Adrenal gland (tissue), 12 donors: Measurements from ENCODE around the gene TAF4. TPM values are rescaled to one million over a fixed set of nuclear protein-coding genes. Genes with fewer than 3 reads are reported as not detected.

Experiments
- DNase-seq, 7 donors: peaks; one replicate each; pipeline ENCODE4 v3.0.0-alpha.2; 2019 to 2020
- H3K27ac ChIP-seq, 5 donors: fragments of 200-600 bp; sonication (generic) in 4 of 5; 1 replicate in 3 of 5; 2 replicates in 2 of 5; pipeline versions ENCODE4 v1.5.1 to v1.8.0; 2016 to 2020; ENCODE audit warnings: mild to moderate bottlenecking in 1 of 5
- H3K27me3 ChIP-seq: fragments of 200-600 bp; 2 replicates; pipeline ENCODE4 v1.8.0; 2021
- H3K36me3 ChIP-seq, 2 donors: fragments of 200-600 bp; replicated peaks in 1 of 2; 1 replicate in 1 of 2; 2 replicates in 1 of 2; pipeline versions ENCODE4 v1.5.1 to v1.8.0; 2018 to 2022
- H3K4me1 ChIP-seq, 2 donors: fragments of 200-600 bp; replicated peaks in 1 of 2; 1 replicate in 1 of 2; 2 replicates in 1 of 2; pipeline versions ENCODE4 v1.5.1 to v1.8.0; 2018 to 2021
- H3K4me3 ChIP-seq, 4 donors: fragments of 200-600 bp; sonication (generic) in 3 of 4; one replicate each; pipeline ENCODE4 v1.5.1; 2016 to 2018
- H3K9me3 ChIP-seq, 3 donors: fragments of 200-600 bp; sonication (generic) in 1 of 3; replicated peaks in 1 of 3; 1 replicate in 2 of 3; 2 replicates in 1 of 3; pipeline versions ENCODE4 v1.5.1 to v1.8.0; 2016 to 2021
- POLR2A ChIP-seq, 2 donors: fragments of 450-650 bp; IDR thresholded peaks; one replicate each; pipeline ENCODE4 v1.6.1; 2017; ENCODE audit warnings: antibody characterized with exemption in 2 of 2, mild to moderate bottlenecking in 2 of 2, moderate library complexity in 1 of 2
- WGBS, 4 donors: extraction: QIAGEN DNeasy Blood & Tissue Kit in 2 of 4; methylation state at CpG; one replicate each; pipeline versions ENCODE4 v1.1.5 to v1.1.7; 2013 to 2017; 5-methylcytosine and 5-hydroxymethylcytosine counted together
- intact Hi-C, 2 donors: fragments of 100-400 bp; cut with DNase I; formaldehyde crosslinking; loops; one replicate each; pipeline versions ENCODE4 v1.14.1 to v1.15.0; 2022 to 2023
- polyA plus RNA-seq, 3 donors: library from polyadenylated mRNA; stranded (reverse); fragments of 200-250 nt in 2 of 3; fragments of 350-450 nt in 1 of 3; fragmentation: Illumina TruSeq in 1 of 3; extraction: RNeasy Lipid Tissue Mini Kit (QIAGEN cat#74804) in 1 of 3; gene quantifications; one replicate each; pipeline ENCODE4 v1.2.3, GENCODE V29; 2013 to 2014
- total RNA-seq, 9 donors: library from RNA; depleted of rRNA in 4 of 9; stranded (reverse); fragments of >200 nt in 4 of 9; fragments of 120-200 nt in 1 of 9; fragmentation: NEBNext Ultra II Directional in 1 of 9; extraction: Animal tissue kit (Norgen Biotek cat#: 25700) in 1 of 9; gene quantifications; one replicate each; pipeline versions ENCODE4 v1.1.0 to v1.2.4, GENCODE V29; 2013 to 2023
- TF ChIP-seq, protein P1 (sequence below), 6 experiments: fragments of 450-650 bp in 4 of 6; fragments of 200-600 bp in 2 of 6; sonication (generic) in 1 of 6; IDR thresholded peaks; 1 replicate in 5 of 6; 2 replicates in 1 of 6; pipeline versions ENCODE4 v1.5.1 to v1.8.0; 2016 to 2021; ENCODE audit warnings: antibody characterized with exemption in 6 of 6, mild to moderate bottlenecking in 2 of 6, moderate library complexity in 1 of 6
- donor health status: healthy with polysubstance abuse.
- donor health status: Bipolar disorder and iron deficiency.
- donor health status: DM: yes; HTN: yes; CAD: no.
- donor health status: DM: no; HTN: no; CAD: no.
- donor health status: DM: no; HTN: no; CAD: no.
- donor health status: DM: yes; HTN: yes; CAD: no.

Gene TAF4
- total and polyA plus RNA-seq, 12 donors = 5.2 to 30.9 (median 14.8) TPM

DNA sequence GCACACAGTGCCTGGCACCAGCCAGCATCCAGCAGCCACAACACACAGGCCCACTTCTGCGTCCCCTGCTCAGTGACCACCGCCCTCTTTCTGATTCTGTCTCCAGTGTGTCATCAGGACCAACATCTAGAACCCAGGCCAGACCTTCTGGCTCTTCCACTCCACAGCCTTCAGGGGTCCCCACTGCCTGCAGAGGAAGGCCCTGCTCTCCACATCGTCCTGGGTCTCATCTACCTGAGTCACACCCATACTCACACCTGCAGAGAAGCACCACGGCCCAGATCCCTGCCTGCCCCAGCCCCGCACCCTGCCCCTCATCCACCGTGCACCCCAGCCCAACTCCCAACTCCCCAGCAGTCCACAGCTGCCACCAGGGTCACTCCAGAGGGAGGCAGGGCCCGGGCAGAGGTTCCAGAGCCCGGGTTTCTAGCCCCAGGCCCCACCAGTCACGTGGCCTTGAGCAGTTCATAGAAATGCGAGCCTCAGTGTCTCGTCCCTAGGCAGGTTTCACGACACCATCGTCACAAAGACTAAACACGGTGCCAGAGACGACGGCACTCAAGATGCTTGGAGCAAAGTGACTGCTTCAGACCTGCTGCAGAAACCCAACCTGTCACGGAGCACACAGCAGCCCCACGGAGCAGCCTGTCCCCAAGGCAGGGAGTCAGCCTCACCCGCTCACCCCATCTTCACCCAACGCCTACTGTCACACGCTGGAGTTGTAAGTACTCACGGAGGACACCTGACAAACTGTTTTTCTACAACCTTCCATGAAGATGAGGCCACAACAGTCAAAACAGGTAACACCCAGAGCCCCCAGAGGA, 16.1 kb downstream of the TAF4 start:
- no peaks in the 10 kb centered on the region for H3K9me3 ChIP-seq
- no peak overlapping the region for H3K4me3 ChIP-seq
- H3K36me3 ChIP-seq = peaks cover 0 to 4% of the 10 kb centered on the region in 2 donors
- DNase-seq = peak in 2 of 7 donors; percentile 4 to 8
- no peaks in the 10 kb centered on the region for H3K27me3 ChIP-seq
- TF ChIP-seq, protein P1, sequence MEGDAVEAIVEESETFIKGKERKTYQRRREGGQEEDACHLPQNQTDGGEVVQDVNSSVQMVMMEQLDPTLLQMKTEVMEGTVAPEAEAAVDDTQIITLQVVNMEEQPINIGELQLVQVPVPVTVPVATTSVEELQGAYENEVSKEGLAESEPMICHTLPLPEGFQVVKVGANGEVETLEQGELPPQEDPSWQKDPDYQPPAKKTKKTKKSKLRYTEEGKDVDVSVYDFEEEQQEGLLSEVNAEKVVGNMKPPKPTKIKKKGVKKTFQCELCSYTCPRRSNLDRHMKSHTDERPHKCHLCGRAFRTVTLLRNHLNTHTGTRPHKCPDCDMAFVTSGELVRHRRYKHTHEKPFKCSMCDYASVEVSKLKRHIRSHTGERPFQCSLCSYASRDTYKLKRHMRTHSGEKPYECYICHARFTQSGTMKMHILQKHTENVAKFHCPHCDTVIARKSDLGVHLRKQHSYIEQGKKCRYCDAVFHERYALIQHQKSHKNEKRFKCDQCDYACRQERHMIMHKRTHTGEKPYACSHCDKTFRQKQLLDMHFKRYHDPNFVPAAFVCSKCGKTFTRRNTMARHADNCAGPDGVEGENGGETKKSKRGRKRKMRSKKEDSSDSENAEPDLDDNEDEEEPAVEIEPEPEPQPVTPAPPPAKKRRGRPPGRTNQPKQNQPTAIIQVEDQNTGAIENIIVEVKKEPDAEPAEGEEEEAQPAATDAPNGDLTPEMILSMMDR (IDR thresholded peaks at IDR 0.05) = no peak
- no peak for TF ChIP-seq POLR2A (IDR thresholded peaks at IDR 0.05)
- intact Hi-C loops = no loop called here
- H3K4me1 ChIP-seq = peaks cover 0 to 4% of the 10 kb centered on the region in 2 donors
- no peak overlapping the region for H3K27ac ChIP-seq
- WGBS, 4 donors = 85 to 93% (median 87%) methylated on average over 9 to 22 of the region's 22 CpGs

DNA sequence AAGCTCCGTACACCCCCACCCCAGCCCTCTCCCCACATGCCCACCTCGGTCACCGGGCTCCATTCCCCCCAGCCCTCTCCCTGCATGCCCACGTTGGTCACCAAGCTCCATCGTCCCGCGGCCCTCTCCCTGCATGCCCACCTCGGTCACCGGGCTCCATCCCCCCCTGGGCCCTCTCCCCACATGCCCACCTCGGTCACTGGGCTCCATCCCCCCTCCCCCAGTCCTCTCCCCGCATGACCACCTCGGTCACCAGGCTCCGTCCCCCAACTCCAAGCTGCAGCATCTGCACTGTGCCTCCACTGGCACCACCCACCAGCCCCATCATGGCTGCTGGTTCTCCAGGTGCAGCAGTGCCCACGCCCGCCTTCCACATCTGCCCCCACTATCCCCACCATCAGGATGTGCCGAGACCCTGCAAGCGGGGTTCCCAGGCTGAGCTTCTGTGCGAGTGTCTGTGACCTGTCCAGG, 16.8 kb downstream of the TAF4 start:
- H3K9me3 ChIP-seq = no peaks in the 10 kb centered on the region
- no peak overlapping the region for H3K4me3 ChIP-seq
- H3K27ac ChIP-seq = no peak overlapping the region
- no peak for TF ChIP-seq POLR2A (IDR thresholded peaks at IDR 0.05)
- intact Hi-C loops = no loop called here
- peaks cover 0 to 8% of the 10 kb centered on the region in 2 donors for H3K4me1 ChIP-seq
- peak in 2 of 7 donors; percentile 4 to 13 for DNase-seq
- H3K27me3 ChIP-seq = no peaks in the 10 kb centered on the region
- peaks cover 0 to 4% of the 10 kb centered on the region in 2 donors for H3K36me3 ChIP-seq
- 87 to 95% (median 90%) methylated on average over 6 to 18 of the region's 18 CpGs for WGBS, 4 donors

DNA sequence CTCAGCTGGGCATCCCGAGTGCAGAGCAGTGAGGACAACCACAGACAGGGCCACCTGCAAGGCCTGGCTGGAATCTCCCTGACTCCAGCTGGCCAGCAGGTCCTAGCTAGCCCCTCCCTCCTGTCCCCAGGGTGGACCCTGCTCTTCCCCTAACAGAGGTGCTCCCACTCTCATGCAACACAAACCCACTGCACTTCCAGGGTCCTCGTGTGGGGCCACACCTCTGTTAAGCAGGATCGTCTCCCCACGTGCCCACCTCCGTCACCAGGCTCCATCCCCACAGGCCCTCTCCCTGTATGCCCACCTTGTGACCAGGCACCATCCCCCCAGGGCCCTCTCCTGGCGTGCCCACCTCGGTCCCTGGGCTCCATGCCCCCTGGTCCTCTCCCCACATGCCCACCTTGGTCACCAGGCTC, 17.3 kb downstream of the TAF4 start:
- Histone ChIP-seq H3K36me3 (peaks cover 0 to 2% of the 10 kb centered on the region in 2 donors), H3K4me1 (peaks cover 4 to 13% of the 10 kb centered on the region in 2 donors), H3K27me3 (no peaks in the 10 kb centered on the region), H3K9me3 (no peaks in the 10 kb centered on the region), H3K27ac (no peak overlapping the region), H3K4me3 (no peak overlapping the region)
- TF ChIP-seq, protein P1 (IDR thresholded peaks at IDR 0.05) = no peak
- TF ChIP-seq POLR2A (IDR thresholded peaks at IDR 0.05) = no peak
- WGBS, 4 donors = 89 to 96% (median 92%) methylated on average over 6 to 7 of the region's 7 CpGs
- DNase-seq = peak in 2 of 7 donors; percentile 6 to 10
- intact Hi-C loops = no loop called here

- Histone ChIP-seq H3K27ac (no peak overlapping the region), H3K9me3 (no peaks in the 10 kb centered on the region), H3K4me3 (no peak overlapping the region), H3K36me3 (no peaks in the 10 kb centered on the region), H3K27me3 (no peaks in the 10 kb centered on the region), H3K4me1 (peaks cover 10 to 19% of the 10 kb centered on the region in 2 donors)
- WGBS, 4 donors = 96 to 98% (median 97%) methylated on average over 16 to 24 of the region's 24 CpGs
- intact Hi-C loops = no loop called here
- TF ChIP-seq POLR2A (IDR thresholded peaks at IDR 0.05) = no peak
- TF ChIP-seq, protein P1 (IDR thresholded peaks at IDR 0.05) = no peak
- DNase-seq = peak in 2 of 7 donors; percentile 3 to 10
These were observed 17.9 kb downstream of the TAF4 start for GRCh38 chr20:62047666-62048345.
